ENCODE measurements around the gene PHLDB3.

Gene PHLDB3

GRCh38 chr19:43468354-43469159, 36.0 kb downstream of the PHLDB3 start:
- no peak for TF ChIP-seq CTCF (conservative IDR thresholded peaks at IDR 0.05; ENCODE audit: low read depth, low read length)
- no peak for DNase-seq (ENCODE audit: low read depth)
- no peak overlapping the region for H3K4me3 ChIP-seq (ENCODE audit: low read depth, low read length)

- no peak overlapping the region for H3K4me3 ChIP-seq (ENCODE audit: low read depth, low read length)
- DNase-seq (ENCODE audit: low read depth) = peak; percentile 74
- TF ChIP-seq CTCF (conservative IDR thresholded peaks at IDR 0.05; ENCODE audit: low read depth, low read length) = no peak
Measured at GRCh38 chr19:43467730-43468129, 36.8 kb downstream of the PHLDB3 start.

- peak; percentile 27 for DNase-seq (ENCODE audit: low read depth)
- no peak overlapping the region for H3K4me3 ChIP-seq (ENCODE audit: low read depth, low read length)
- no peak for TF ChIP-seq CTCF (conservative IDR thresholded peaks at IDR 0.05; ENCODE audit: low read depth, low read length)
Measured at GRCh38 chr19:43467276-43467675, 37.3 kb downstream of the PHLDB3 start.

GRCh38 chr19:43466793-43467192, 37.8 kb downstream of the PHLDB3 start:
- no peak for TF ChIP-seq CTCF (conservative IDR thresholded peaks at IDR 0.05; ENCODE audit: low read depth, low read length)
- DNase-seq (ENCODE audit: low read depth) = no peak
- H3K4me3 ChIP-seq (ENCODE audit: low read depth, low read length) = no peak overlapping the region

GRCh38 chr19:43465468-43466120, 39.0 kb downstream of the PHLDB3 start, which contains the start of gene LYPD3:
TSS of gene LYPD3 (minus strand) at chr19:43465608. CDS start at chr19:43465571, 37 bp downstream.
- no peak for DNase-seq (ENCODE audit: low read depth)
- no peak for TF ChIP-seq CTCF (conservative IDR thresholded peaks at IDR 0.05; ENCODE audit: low read depth, low read length)
- no peak within 1 kb of the TSS for H3K4me3 ChIP-seq (ENCODE audit: low read depth, low read length)

- DNase-seq (ENCODE audit: low read depth) = no peak
- no peak for TF ChIP-seq CTCF (conservative IDR thresholded peaks at IDR 0.05; ENCODE audit: low read depth, low read length)
- H3K4me3 ChIP-seq (ENCODE audit: low read depth, low read length) = peak overlapping the region; percentile 70
Measured at GRCh38 chr19:43464134-43464775, 40.3 kb downstream of the PHLDB3 start.
